HG02885 (cell line): ENCODE data around the gene P3H2.
"Not testable (repeated sequence)": the region's sequence is repeated elsewhere in the genome, so short reads cannot be mapped to it uniquely, and the experiment has no call there.

Experiments
- ATAC-seq: cut with Tn5 transposase; IDR thresholded peaks from one replicate; pipeline ENCODE4 v1.9.1; 2021; ENCODE audit warnings: mild to moderate bottlenecking; ENCODE audit not compliant: unreplicated experiment, poor library complexity

The P3H2 gene

GRCh38 chr3:190088890-190089289 lies 31.8 kb downstream of the P3H2 start:
- ATAC-seq = no peak

GRCh38 chr3:190086191-190086590 lies 34.5 kb downstream of the P3H2 start:
- ATAC-seq = peak; percentile 78

GRCh38 chr3:190084983-190085382 lies 35.7 kb downstream of the P3H2 start:
- ATAC-seq = no peak

GRCh38 chr3:190083635-190084034 lies 37.1 kb downstream of the P3H2 start:
- no peak for ATAC-seq

- ATAC-seq = no peak
Measured at GRCh38 chr3:190081389-190081788, 39.3 kb downstream of the P3H2 start.

GRCh38 chr3:190079173-190079572 lies 41.5 kb downstream of the P3H2 start:
- not testable (repeated sequence) for ATAC-seq

GRCh38 chr3:190077395-190078045 lies 43.2 kb downstream of the P3H2 start:
- no peak for ATAC-seq

- ATAC-seq = no peak
Measured at GRCh38 chr3:190076601-190077394, 43.9 kb downstream of the P3H2 start.

- no peak for ATAC-seq
Measured at GRCh38 chr3:190076136-190076535, 44.6 kb downstream of the P3H2 start.

GRCh38 chr3:190074817-190075216 lies 45.9 kb downstream of the P3H2 start:
- ATAC-seq = no peak

GRCh38 chr3:190073264-190074008 lies 47.3 kb downstream of the P3H2 start:
- ATAC-seq = no peak

- no peak for ATAC-seq
Measured at GRCh38 chr3:190072856-190073255, 47.8 kb downstream of the P3H2 start.

- not testable (repeated sequence) for ATAC-seq
Measured at GRCh38 chr3:190071921-190072320, 48.8 kb downstream of the P3H2 start.

GRCh38 chr3:190070622-190071347 lies 49.9 kb downstream of the P3H2 start:
- ATAC-seq = no peak

- ATAC-seq = no peak
Measured at GRCh38 chr3:190065204-190065603, 55.5 kb downstream of the P3H2 start.

- no peak for ATAC-seq
Measured at GRCh38 chr3:190064659-190065058, 56.0 kb downstream of the P3H2 start.

- no peak for ATAC-seq
Measured at GRCh38 chr3:190064112-190064511, 56.6 kb downstream of the P3H2 start.

- no peak for ATAC-seq
Measured at GRCh38 chr3:190063490-190063889, 57.2 kb downstream of the P3H2 start.

- no peak for ATAC-seq
Measured at GRCh38 chr3:190060192-190060775, 60.4 kb downstream of the P3H2 start.

- ATAC-seq = no peak
Measured at GRCh38 chr3:190059242-190059590, 61.5 kb downstream of the P3H2 start.
